ENCODE data around the gene AK1. TPM values are rescaled to one million over a fixed set of nuclear protein-coding genes. Genes with fewer than 3 reads are reported as not detected.

AK1 gene
- total and polyA plus RNA-seq, 10 of the 15 experiments (the other 5 are each of a cell fraction or from before 2014, with no cell fraction given), result 0.23 to 3.1 (median 1.8) TPM

DNA sequence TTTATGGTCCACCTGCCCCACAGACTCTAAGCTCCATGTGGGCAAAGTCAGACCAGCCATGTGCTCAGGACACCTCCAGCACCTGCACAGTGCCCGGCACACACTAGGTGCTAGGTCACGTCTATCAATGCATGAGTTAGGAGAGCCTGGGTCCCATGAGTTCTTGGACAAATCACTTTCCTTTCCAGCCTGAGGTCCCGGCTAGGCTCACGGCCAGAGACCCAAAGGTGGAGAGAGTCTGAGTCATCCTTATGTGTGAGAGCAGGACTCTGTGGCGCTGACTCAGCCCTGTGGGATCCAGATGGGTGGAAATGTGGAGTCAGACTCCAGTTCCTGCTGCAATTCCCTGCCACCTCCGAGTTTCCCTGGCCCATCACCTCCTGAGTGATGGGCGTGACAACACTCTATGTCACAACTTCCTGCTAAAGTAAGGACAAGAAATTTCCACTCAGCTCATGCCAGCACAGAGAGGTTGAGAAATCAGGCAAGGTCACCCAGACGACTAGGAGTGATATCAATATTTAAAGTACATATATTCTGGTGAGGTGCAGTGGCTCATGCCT lies 41.9 kb upstream of the AK1 start (continued):
- no peak for TF ChIP-seq ZBTB11 (CRISPR knock-in tag; IDR thresholded peaks at IDR 0.05)
- no peak for TF ChIP-seq IRF4 (IDR thresholded peaks at IDR 0.05; ENCODE audit: low read depth, low read length)
- TF ChIP-seq ZNF217 (IDR thresholded peaks at IDR 0.05), result no peak
- no peak for TF ChIP-seq SIX5 (IDR thresholded peaks at IDR 0.05; ENCODE audit: low read depth, low read length, severe bottlenecking)

GRCh38 chr9:127918183-127919107 lies 41.0 kb upstream of the AK1 start:
- intact Hi-C loops (cut with micrococcal nuclease; ENCODE audit: unreplicated experiment), result loop anchor here (2.0 to 5.0 kb wide), 4 partner anchors 36 to 414 kb away; partner anchors contain the start of genes FPGS, PTRH1 and TTC16
- Histone ChIP-seq H4K20me1 (ENCODE audit: control insufficient read depth, insufficient read depth) (no peaks in the 10 kb centered on the region), H3K27me3 (replicated peaks in 1 of 2; ENCODE audit: control insufficient read depth in 2 of 2, insufficient read depth in 2 of 2, low read length in 1 of 2) (no peaks in the 10 kb centered on the region), H3K9ac (ENCODE audit: control insufficient read depth, insufficient read depth, low read length) (no peak overlapping the region; the same call in 1 of the 2 replicates), H3K4me1 (ENCODE audit: control insufficient read depth, insufficient read depth, low read length) (peaks cover 26% of the 10 kb centered on the region), H3K9me3 (replicated peaks; ENCODE audit: control insufficient read depth, insufficient read depth, low read length) (no peaks in the 10 kb centered on the region), H3K4me2 (ENCODE audit: control insufficient read depth, insufficient read depth) (peak overlapping the region; percentile 47; the same call in 1 of the 2 replicates), H3K36me3 (ENCODE audit: control insufficient read depth in 2 of 2, insufficient read depth in 2 of 2, low read length in 1 of 2) (peaks cover 0 to 1% of the 10 kb centered on the region in 2 experiments; a peak in 1 of 4 replicates), H3K27ac (ENCODE audit: control insufficient read depth, insufficient read depth) (peak overlapping the region; percentile 26), H2AFZ (ENCODE audit: control insufficient read depth, low read depth, low read length) (no peak overlapping the region), H3K4me3 (no peak overlapping the region), H3K79me2 (ENCODE audit: control insufficient read depth, insufficient read depth, low read length) (peaks cover 26% of the 10 kb centered on the region)
- BruUV-seq (replicated peaks), result no TSS peak
- ChIA-PET RAD21 (ENCODE audit: unreplicated experiment) (interaction anchor here (0.9 to 8.2 kb wide), 7 partner anchors 17 to 183 kb away, joined by 3 to 92 read pairs (median 9); partner anchors contain the start of genes ST6GALNAC6 and TOR2A), CTCF (interaction anchor here (0.6 to 9.9 kb wide), 13 partner anchors 14 to 257 kb away, joined by 3 to 91 read pairs (median 5); partner anchors contain the start of gene TOR2A), POLR2A (interaction anchor here (0.6 to 6.9 kb wide), 3 partner anchors 16 to 340 kb away, joined by 3 to 166 read pairs (median 4); partner anchors contain the start of gene ST6GALNAC6), SMC1A (ENCODE audit: uncharacterized antibody, unreplicated experiment) (interaction anchor here (1.9 to 5.8 kb wide), 4 partner anchors 13 to 183 kb away, joined by 5 to 37 read pairs (median 28); partner anchors contain the start of genes ST6GALNAC6 and TOR2A)
- in situ Hi-C loops (cut with MboI), result loop anchor here (5.0 kb wide), 1 partner anchor 326 kb away; no protein-coding TSS in a partner anchor
- peak; percentile 8; the same call in 2 of the 3 replicates for ATAC-seq
- DNase-seq (ENCODE audit: low read depth, low spot score), result no peak
- WGBS (ENCODE audit: insufficient coverage, insufficient replicate concordance, low lambda C conversion rate, missing lambda C conversion rate), result 90% methylated on average over 8 of the region's 8 CpGs
- TF ChIP-seq, protein P1, sequence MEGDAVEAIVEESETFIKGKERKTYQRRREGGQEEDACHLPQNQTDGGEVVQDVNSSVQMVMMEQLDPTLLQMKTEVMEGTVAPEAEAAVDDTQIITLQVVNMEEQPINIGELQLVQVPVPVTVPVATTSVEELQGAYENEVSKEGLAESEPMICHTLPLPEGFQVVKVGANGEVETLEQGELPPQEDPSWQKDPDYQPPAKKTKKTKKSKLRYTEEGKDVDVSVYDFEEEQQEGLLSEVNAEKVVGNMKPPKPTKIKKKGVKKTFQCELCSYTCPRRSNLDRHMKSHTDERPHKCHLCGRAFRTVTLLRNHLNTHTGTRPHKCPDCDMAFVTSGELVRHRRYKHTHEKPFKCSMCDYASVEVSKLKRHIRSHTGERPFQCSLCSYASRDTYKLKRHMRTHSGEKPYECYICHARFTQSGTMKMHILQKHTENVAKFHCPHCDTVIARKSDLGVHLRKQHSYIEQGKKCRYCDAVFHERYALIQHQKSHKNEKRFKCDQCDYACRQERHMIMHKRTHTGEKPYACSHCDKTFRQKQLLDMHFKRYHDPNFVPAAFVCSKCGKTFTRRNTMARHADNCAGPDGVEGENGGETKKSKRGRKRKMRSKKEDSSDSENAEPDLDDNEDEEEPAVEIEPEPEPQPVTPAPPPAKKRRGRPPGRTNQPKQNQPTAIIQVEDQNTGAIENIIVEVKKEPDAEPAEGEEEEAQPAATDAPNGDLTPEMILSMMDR (IDR thresholded peaks at IDR 0.05 in 2 of 3, conservative IDR thresholded peaks at IDR 0.05 in 1 of 3; ENCODE audit: control insufficient read depth in 2 of 3, extremely low read depth in 1 of 3, insufficient read depth in 1 of 3, low read depth in 3 of 3, low read length in 3 of 3), result peak; percentile 29 to 42 (median 30); a peak in 3 of 6 replicates
- TF ChIP-seq RAD21 (IDR thresholded peaks at IDR 0.05; ENCODE audit: insufficient read depth, low read depth, low read length), result peak; percentile 30; the same call in 1 of the 2 replicates
- no peak for TF ChIP-seq CEBPB (IDR thresholded peaks at IDR 0.05; ENCODE audit: borderline replicate concordance in 1 of 2, low read depth in 2 of 2, low read length in 2 of 2)
- 0 out of 2 replicates have a peak, but pooled peaks have one; percentile 6 for TF ChIP-seq NBN (IDR thresholded peaks at IDR 0.05)
- no peak for FAIRE-seq

Data from GM12878 (cell line).